ENCODE measurements around the gene ZSCAN9. TPM values are rescaled to one million over a fixed set of nuclear protein-coding genes. Genes with fewer than 3 reads are reported as not detected.
A peak's percentile ranks its signal among the peaks of the same experiment; 100 is the strongest.

The ZSCAN9 gene
- total and polyA plus RNA-seq, 2 of the 13 experiments (the other 11 are each of a cell fraction or from before 2014, with no cell fraction given), result 14.6 to 17.8 TPM

DNA sequence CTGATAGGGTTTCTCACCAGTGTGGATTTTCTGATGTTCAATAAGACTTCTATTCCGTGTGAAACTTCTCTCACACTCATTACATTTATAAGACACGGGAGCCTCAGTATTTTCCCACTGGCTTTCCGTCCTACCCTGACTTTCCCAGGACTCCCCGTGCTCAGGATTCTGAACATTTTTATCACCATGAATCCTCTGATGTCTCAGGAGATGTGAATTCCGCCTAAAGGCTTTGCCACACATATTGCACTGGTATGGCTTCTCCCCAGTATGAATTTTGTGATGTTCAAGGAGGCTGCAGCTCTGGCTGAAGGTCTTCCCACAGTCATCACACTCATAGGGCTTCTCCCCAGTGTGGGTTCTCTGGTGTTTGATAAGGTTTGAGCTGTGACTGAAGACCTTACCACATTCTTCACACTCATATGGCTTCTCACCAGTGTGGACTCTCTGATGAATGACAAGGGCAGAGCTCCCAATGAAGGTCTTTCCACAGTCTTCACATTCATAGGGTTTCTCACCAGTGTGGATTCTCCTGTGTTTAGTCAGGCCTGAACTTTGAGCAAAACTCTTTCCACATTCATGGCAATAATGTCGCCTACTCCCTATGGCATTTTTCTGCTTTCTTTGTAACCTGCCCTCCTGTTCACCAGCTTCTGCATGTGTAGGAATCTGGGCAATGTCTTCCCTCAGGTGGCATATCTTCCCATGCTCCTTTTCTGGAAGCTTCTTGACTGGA lies 20.3 kb downstream of the ZSCAN9 start:
- Histone ChIP-seq H3K79me2 (ENCODE audit: insufficient read depth, low read length) (no peaks in the 10 kb centered on the region), H3K9ac (ENCODE audit: insufficient read depth, low read depth, low read length) (no peak overlapping the region), H3K4me1 (ENCODE audit: insufficient read depth, low read length) (peaks cover under 1% of the 10 kb centered on the region; the same call in 1 of the 2 replicates), H4K20me1 (ENCODE audit: insufficient read depth, low read length) (no peaks in the 10 kb centered on the region), H2AFZ (ENCODE audit: low read length) (no peak overlapping the region), H3K27ac (ENCODE audit: extremely low read length, insufficient read depth, low read length) (no peak overlapping the region), H3K27me3 (ENCODE audit: control insufficient read depth in 1 of 2, insufficient read depth in 2 of 2, low read length in 2 of 2) (no peaks in the 10 kb centered on the region), H3K9me3 (ENCODE audit: low read length) (no peaks in the 10 kb centered on the region), H3K36me3 (replicated peaks in 1 of 2; ENCODE audit: control insufficient read depth in 1 of 2, insufficient read depth in 2 of 2, low read length in 2 of 2) (peaks cover 12 to 37% of the 10 kb centered on the region in 2 experiments), H3K4me2 (ENCODE audit: low read depth, low read length) (no peak overlapping the region), H3K4me3 (replicated peaks in 1 of 3; ENCODE audit: insufficient read depth in 1 of 3, low read depth in 2 of 3, low read length in 3 of 3) (no peak overlapping the region)
- in situ Hi-C loops (cut with HindIII; ENCODE audit: extremely low pct_ligation_motif_present, low pct_unique_long_range_greater_than_20kb) (no loop called here), intact Hi-C loops (cut with micrococcal nuclease; ENCODE audit: unreplicated experiment) (no loop called here)
- WGBS (ENCODE audit: low lambda C conversion rate), result 97% methylated on average over 6 of the region's 6 CpGs
- peak; percentile 18 for DNase-seq (ENCODE audit: low spot score)
- TF ChIP-seq ZSCAN31 (CRISPR knock-in tag; IDR thresholded peaks at IDR 0.05; ENCODE audit: low read depth) (no peak), CEBPB (IDR thresholded peaks at IDR 0.05; ENCODE audit: borderline replicate concordance, low read depth, low read length) (0 out of 2 replicates have a peak, but pooled peaks have one; percentile 8)
- FAIRE-seq, result no peak
- POLR2A ChIA-PET, result interaction anchor here (1.1 to 1.6 kb wide), 2 partner anchors 22 to 111 kb away, joined by 3 read pairs; partner anchors contain the start of gene ZSCAN26
- no TSS peak for BruUV-seq (replicated peaks)
- CTCF ChIA-PET (ENCODE audit: low intra/inter-chr PET ratio, low total read pairs), result no interaction called here
- peak; percentile 63 for ATAC-seq

DNA sequence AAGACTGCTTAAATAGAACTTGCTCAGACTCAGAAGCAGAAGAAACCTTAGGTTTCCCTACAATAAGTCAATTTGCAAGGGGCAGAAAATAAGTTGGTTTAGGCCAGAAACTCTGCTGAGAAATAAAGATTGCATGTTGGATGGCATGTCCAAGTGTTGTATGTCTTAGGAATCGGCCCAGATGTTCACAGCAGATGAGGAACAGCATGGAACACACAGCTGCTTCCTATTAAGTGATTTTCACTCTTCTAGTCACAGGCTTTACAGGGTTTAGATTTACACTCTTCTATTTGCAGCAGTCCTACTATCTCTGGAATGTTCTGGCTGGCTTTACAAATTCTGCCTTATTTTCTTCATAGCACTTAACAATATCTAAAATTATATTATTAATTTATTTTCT lies 23.8 kb downstream of the ZSCAN9 start:
- intact Hi-C loops (cut with micrococcal nuclease; ENCODE audit: unreplicated experiment), result no loop called here
- in situ Hi-C loops (cut with HindIII; ENCODE audit: extremely low pct_ligation_motif_present, low pct_unique_long_range_greater_than_20kb), result no loop called here
- 88% methylated on average over 1 of the region's 1 CpG for WGBS (ENCODE audit: low lambda C conversion rate)
- ChIA-PET POLR2A (no interaction called here), CTCF (ENCODE audit: low intra/inter-chr PET ratio, low total read pairs) (no interaction called here)
- Histone ChIP-seq H4K20me1 (ENCODE audit: insufficient read depth, low read length) (no peaks in the 10 kb centered on the region), H2AFZ (ENCODE audit: low read length) (no peak overlapping the region), H3K9me3 (ENCODE audit: low read length) (no peaks in the 10 kb centered on the region), H3K9ac (ENCODE audit: insufficient read depth, low read depth, low read length) (no peak overlapping the region), H3K27me3 (ENCODE audit: control insufficient read depth in 1 of 2, insufficient read depth in 2 of 2, low read length in 2 of 2) (no peaks in the 10 kb centered on the region; a peak in 1 of 5 replicates), H3K27ac (ENCODE audit: extremely low read length, insufficient read depth, low read length) (no peak overlapping the region), H3K4me2 (ENCODE audit: low read depth, low read length) (no peak overlapping the region), H3K79me2 (ENCODE audit: insufficient read depth, low read length) (peaks cover 11% of the 10 kb centered on the region), H3K36me3 (replicated peaks in 1 of 2; ENCODE audit: control insufficient read depth in 1 of 2, insufficient read depth in 2 of 2, low read length in 2 of 2) (peaks cover 12 to 37% of the 10 kb centered on the region in 2 experiments), H3K4me1 (ENCODE audit: insufficient read depth, low read length) (peaks cover 24% of the 10 kb centered on the region), H3K4me3 (replicated peaks in 1 of 3; ENCODE audit: insufficient read depth in 1 of 3, low read depth in 2 of 3, low read length in 3 of 3) (no peak overlapping the region)
- DNase-seq (ENCODE audit: low spot score) (no peak), ATAC-seq (no peak), FAIRE-seq (no peak)
- no TSS peak for BruUV-seq (replicated peaks)
- no peak for TF ChIP-seq NONO (IDR thresholded peaks at IDR 0.05)
- no peak for TF ChIP-seq NONO (CRISPR knock-in tag; conservative IDR thresholded peaks at IDR 0.05)
- no peak for TF ChIP-seq ZNF761 (CRISPR knock-in tag; conservative IDR thresholded peaks at IDR 0.05)
- TF ChIP-seq SMC3 (IDR thresholded peaks at IDR 0.05; ENCODE audit: low read length), result no peak
- no peak for TF ChIP-seq ONECUT2 (CRISPR knock-in tag; IDR thresholded peaks at IDR 0.05)
- no peak for TF ChIP-seq ZNF350 (CRISPR knock-in tag; IDR thresholded peaks at IDR 0.05; ENCODE audit: borderline replicate concordance, low read depth)
- TF ChIP-seq, protein P1, sequence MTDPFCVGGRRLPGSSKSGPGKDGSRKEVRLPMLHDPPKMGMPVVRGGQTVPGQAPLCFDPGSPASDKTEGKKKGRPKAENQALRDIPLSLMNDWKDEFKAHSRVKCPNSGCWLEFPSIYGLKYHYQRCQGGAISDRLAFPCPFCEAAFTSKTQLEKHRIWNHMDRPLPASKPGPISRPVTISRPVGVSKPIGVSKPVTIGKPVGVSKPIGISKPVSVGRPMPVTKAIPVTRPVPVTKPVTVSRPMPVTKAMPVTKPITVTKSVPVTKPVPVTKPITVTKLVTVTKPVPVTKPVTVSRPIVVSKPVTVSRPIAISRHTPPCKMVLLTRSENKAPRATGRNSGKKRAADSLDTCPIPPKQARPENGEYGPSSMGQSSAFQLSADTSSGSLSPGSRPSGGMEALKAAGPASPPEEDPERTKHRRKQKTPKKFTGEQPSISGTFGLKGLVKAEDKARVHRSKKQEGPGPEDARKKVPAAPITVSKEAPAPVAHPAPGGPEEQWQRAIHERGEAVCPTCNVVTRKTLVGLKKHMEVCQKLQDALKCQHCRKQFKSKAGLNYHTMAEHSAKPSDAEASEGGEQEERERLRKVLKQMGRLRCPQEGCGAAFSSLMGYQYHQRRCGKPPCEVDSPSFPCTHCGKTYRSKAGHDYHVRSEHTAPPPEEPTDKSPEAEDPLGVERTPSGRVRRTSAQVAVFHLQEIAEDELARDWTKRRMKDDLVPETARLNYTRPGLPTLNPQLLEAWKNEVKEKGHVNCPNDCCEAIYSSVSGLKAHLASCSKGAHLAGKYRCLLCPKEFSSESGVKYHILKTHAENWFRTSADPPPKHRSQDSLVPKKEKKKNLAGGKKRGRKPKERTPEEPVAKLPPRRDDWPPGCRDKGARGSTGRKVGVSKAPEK (CRISPR knock-in tag; IDR thresholded peaks at IDR 0.05; ENCODE audit: borderline replicate concordance), result no peak
- no peak for TF ChIP-seq ZNF205 (CRISPR knock-in tag; IDR thresholded peaks at IDR 0.05)
- TF ChIP-seq ASH2L (IDR thresholded peaks at IDR 0.05; ENCODE audit: insufficient read length, low read depth, low read length), result no peak
- no peak for TF ChIP-seq BCL6 (CRISPR knock-in tag; IDR thresholded peaks at IDR 0.05)
- TF ChIP-seq, protein P2, sequence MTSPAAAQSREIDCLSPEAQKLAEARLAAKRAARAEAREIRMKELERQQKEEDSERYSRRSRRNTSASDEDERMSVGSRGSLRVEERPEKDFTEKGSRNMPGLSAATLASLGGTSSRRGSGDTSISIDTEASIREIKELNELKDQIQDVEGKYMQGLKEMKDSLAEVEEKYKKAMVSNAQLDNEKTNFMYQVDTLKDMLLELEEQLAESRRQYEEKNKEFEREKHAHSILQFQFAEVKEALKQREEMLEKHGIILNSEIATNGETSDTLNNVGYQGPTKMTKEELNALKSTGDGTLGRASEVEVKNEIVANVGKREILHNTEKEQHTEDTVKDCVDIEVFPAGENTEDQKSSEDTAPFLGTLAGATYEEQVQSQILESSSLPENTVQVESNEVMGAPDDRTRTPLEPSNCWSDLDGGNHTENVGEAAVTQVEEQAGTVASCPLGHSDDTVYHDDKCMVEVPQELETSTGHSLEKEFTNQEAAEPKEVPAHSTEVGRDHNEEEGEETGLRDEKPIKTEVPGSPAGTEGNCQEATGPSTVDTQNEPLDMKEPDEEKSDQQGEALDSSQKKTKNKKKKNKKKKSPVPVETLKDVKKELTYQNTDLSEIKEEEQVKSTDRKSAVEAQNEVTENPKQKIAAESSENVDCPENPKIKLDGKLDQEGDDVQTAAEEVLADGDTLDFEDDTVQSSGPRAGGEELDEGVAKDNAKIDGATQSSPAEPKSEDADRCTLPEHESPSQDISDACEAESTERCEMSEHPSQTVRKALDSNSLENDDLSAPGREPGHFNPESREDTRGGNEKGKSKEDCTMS (CRISPR knock-in tag; conservative IDR thresholded peaks at IDR 0.05), result no peak
